ENCODE results near the gene ASIC3.
A peak's percentile ranks its signal among the peaks of the same experiment; 100 is the strongest.

Gene ASIC3

GRCh38 chr7:151091431-151091830 is 43.1 kb downstream of the ASIC3 start:
- H4K20me1 ChIP-seq (ENCODE audit: insufficient read depth, low read length) = peaks cover 16% of the 10 kb centered on the region; the same call in 1 of the 2 replicates

GRCh38 chr7:151091988-151092387 is 43.7 kb downstream of the ASIC3 start:
- Histone ChIP-seq H3K4me2 (ENCODE audit: low read depth, low read length) (no peak overlapping the region), H2AFZ (ENCODE audit: low read length) (no peak overlapping the region), H3K4me3 (ENCODE audit: low read length) (no peak overlapping the region), H3K36me3 (replicated peaks; ENCODE audit: insufficient read depth, low read length) (no peaks in the 10 kb centered on the region), H3K27ac (ENCODE audit: low read length) (no peak overlapping the region), H3K9me3 (replicated peaks; ENCODE audit: insufficient read depth, low read length) (no peaks in the 10 kb centered on the region), H3K4me1 (ENCODE audit: low read length) (0 out of 2 replicates have a peak, but pooled peaks cover 3% of the 10 kb centered on the region), H3F3A (ENCODE audit: insufficient read depth, low read length) (peaks cover 10% of the 10 kb centered on the region), H4K20me1 (ENCODE audit: insufficient read depth, low read length) (peaks cover 16% of the 10 kb centered on the region; the same call in 1 of the 2 replicates), H3K79me2 (ENCODE audit: low read length) (peaks cover 98% of the 10 kb centered on the region), H3K9me2 (replicated peaks; ENCODE audit: insufficient read depth, low read length) (no peaks in the 10 kb centered on the region), H3K9ac (ENCODE audit: low read length) (no peak overlapping the region), H3K27me3 (replicated peaks; ENCODE audit: insufficient read depth, low read length) (no peaks in the 10 kb centered on the region)
- DNase-seq = no peak
- no peak for TF ChIP-seq EZH2phosphoT487 (IDR thresholded peaks at IDR 0.05; ENCODE audit: low read length)
- no peak for TF ChIP-seq CTCF (IDR thresholded peaks at IDR 0.05; ENCODE audit: low read length)
- no peak for TF ChIP-seq EZH2 (optimal IDR thresholded peaks at IDR 0.05; ENCODE audit: low read depth, low read length)

More at GRCh38 chr7:151091431-151091830, 43.1 kb downstream of the ASIC3 start:
- DNase-seq = peak; percentile 47
- H3K79me2 ChIP-seq (ENCODE audit: low read length) = peaks cover 95% of the 10 kb centered on the region
- no peak overlapping the region for H3K9ac ChIP-seq (ENCODE audit: low read length)
- peaks cover 10% of the 10 kb centered on the region for H3F3A ChIP-seq (ENCODE audit: insufficient read depth, low read length)
- no peaks in the 10 kb centered on the region for H3K9me2 ChIP-seq (replicated peaks; ENCODE audit: insufficient read depth, low read length)
- no peaks in the 10 kb centered on the region for H3K27me3 ChIP-seq (replicated peaks; ENCODE audit: insufficient read depth, low read length)
- H3K4me3 ChIP-seq (ENCODE audit: low read length) = no peak overlapping the region
- no peak for TF ChIP-seq EZH2 (optimal IDR thresholded peaks at IDR 0.05; ENCODE audit: low read depth, low read length)
- TF ChIP-seq CTCF (IDR thresholded peaks at IDR 0.05; ENCODE audit: low read length) = peak; percentile 68
- H3K27ac ChIP-seq (ENCODE audit: low read length) = no peak overlapping the region
- H3K4me1 ChIP-seq (ENCODE audit: low read length) = 0 out of 2 replicates have a peak, but pooled peaks cover 3% of the 10 kb centered on the region
- H3K4me2 ChIP-seq (ENCODE audit: low read depth, low read length) = no peak overlapping the region
- no peaks in the 10 kb centered on the region for H3K9me3 ChIP-seq (replicated peaks; ENCODE audit: insufficient read depth, low read length)
- no peak overlapping the region for H2AFZ ChIP-seq (ENCODE audit: low read length)
- H3K36me3 ChIP-seq (replicated peaks; ENCODE audit: insufficient read depth, low read length) = no peaks in the 10 kb centered on the region

GRCh38 chr7:151093748-151094147 is 45.4 kb downstream of the ASIC3 start:
- H3K9me3 ChIP-seq (replicated peaks; ENCODE audit: insufficient read depth, low read length) = no peaks in the 10 kb centered on the region
- no peaks in the 10 kb centered on the region for H3K9me2 ChIP-seq (replicated peaks; ENCODE audit: insufficient read depth, low read length)
- no peak overlapping the region for H3K4me3 ChIP-seq (ENCODE audit: low read length)
- peaks cover 16% of the 10 kb centered on the region; the same call in 1 of the 2 replicates for H4K20me1 ChIP-seq (ENCODE audit: insufficient read depth, low read length)
- no peak overlapping the region for H3K9ac ChIP-seq (ENCODE audit: low read length)
- H3K36me3 ChIP-seq (replicated peaks; ENCODE audit: insufficient read depth, low read length) = no peaks in the 10 kb centered on the region
- no peak overlapping the region for H3K27ac ChIP-seq (ENCODE audit: low read length)
- peaks cover 97% of the 10 kb centered on the region for H3K79me2 ChIP-seq (ENCODE audit: low read length)
- H3K4me1 ChIP-seq (ENCODE audit: low read length) = no peaks in the 10 kb centered on the region
- no peak for DNase-seq
- no peaks in the 10 kb centered on the region for H3K27me3 ChIP-seq (replicated peaks; ENCODE audit: insufficient read depth, low read length)
- no peaks in the 10 kb centered on the region for H3F3A ChIP-seq (ENCODE audit: insufficient read depth, low read length)
- H3K4me2 ChIP-seq (ENCODE audit: low read depth, low read length) = no peak overlapping the region
- H2AFZ ChIP-seq (ENCODE audit: low read length) = no peak overlapping the region
- TF ChIP-seq EZH2phosphoT487 (IDR thresholded peaks at IDR 0.05; ENCODE audit: low read length) = no peak
- no peak for TF ChIP-seq EZH2 (optimal IDR thresholded peaks at IDR 0.05; ENCODE audit: low read depth, low read length)
- no peak for TF ChIP-seq CTCF (IDR thresholded peaks at IDR 0.05; ENCODE audit: low read length)

Data from MM.1S (cell line).